SU-DHL-6 (cell line): ENCODE results near the gene GP9.

Experiments used
- CTCF ChIP-seq: fragments of 200-600 bp; sonication (generic); IDR thresholded peaks from one replicate; pipeline ENCODE4 v1.5.1; 2017; ENCODE audit warnings: antibody characterized with exemption, mild to moderate bottlenecking, low read length, moderate library complexity; ENCODE audit not compliant: insufficient read depth, poor library complexity, severe bottlenecking
- EZH2phosphoT487 ChIP-seq: fragments of 200-600 bp; sonication (generic), shearing (Covaris generic); conservative IDR thresholded peaks from 2 replicates; pipeline ENCODE4 v1.6.1; 2018; ENCODE audit warnings: mild to moderate bottlenecking, antibody characterized with exemption, low read length, moderate library complexity, mixed read lengths

DNA sequence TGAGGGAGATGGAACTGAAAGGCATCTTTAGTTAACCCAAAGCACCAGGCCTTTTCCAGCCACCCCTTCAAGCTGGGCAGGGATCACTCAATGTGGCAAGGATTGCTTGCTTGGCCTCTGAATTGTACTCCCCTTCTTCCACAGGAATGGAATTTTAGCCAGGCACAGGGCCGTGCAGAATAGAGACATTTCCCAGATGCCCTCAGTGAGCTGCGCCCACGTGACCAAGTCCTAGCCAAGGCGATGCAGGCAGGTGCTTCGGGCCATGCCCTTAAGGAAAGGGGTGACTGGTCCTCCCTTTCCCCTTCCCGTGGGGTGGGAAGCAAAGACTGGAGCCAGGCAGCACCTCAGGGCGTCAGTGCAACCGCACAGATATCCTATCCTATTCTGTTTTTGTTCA lies 17.9 kb downstream of the GP9 start:
- TF ChIP-seq CTCF (no peak), EZH2phosphoT487 (no peak)
